Natural killer cell (primary cell): ENCODE data around the gene NFKBIB. TPM values are rescaled to one million over a fixed set of nuclear protein-coding genes. Genes with fewer than 3 reads are reported as not detected.
"Not testable (repeated sequence)": the region's sequence is repeated elsewhere in the genome, so short reads cannot be mapped to it uniquely, and the experiment has no call there.

ENCODE experiments used
- ATAC-seq, 3 donors: fragments of 150-1000 bp in 2 of 3; fragments of 200-7000 bp in 1 of 3; cut with Tn5 transposase; 1 replicate in 1 of 3; 2 replicates in 2 of 3; pipeline ENCODE4 v1.10.0; 2021; ENCODE audit warnings: mild to moderate bottlenecking in 2 of 3, moderate library complexity in 2 of 3
- DNase-seq, 2 donors: peaks; one replicate each; pipeline versions ENCODE4 v3.0.0 to v3.0.0-alpha.2; 2013 to 2021; ENCODE audit warnings: mixed read lengths in 1 of 2
- H3K27ac ChIP-seq: one replicate; pipeline ENCODE4 v1.5.1; 2013; ENCODE audit warnings: mild to moderate bottlenecking, low read length
- H3K27me3 ChIP-seq: one replicate; pipeline ENCODE4 v1.6.1; 2013; ENCODE audit warnings: low read length; ENCODE audit not compliant: control insufficient read depth, insufficient read depth
- H3K36me3 ChIP-seq: one replicate; pipeline ENCODE4 v1.6.1; 2013; ENCODE audit warnings: low read length; ENCODE audit not compliant: control insufficient read depth, insufficient read depth
- H3K4me1 ChIP-seq: one replicate; pipeline ENCODE4 v1.6.1; 2013; ENCODE audit warnings: low read length; ENCODE audit not compliant: control insufficient read depth, insufficient read depth
- H3K4me3 ChIP-seq: one replicate; pipeline ENCODE4 v1.5.1; 2013; ENCODE audit warnings: low read length
- H3K9me3 ChIP-seq: one replicate; pipeline ENCODE4 v1.6.1; 2013; ENCODE audit warnings: low read length; ENCODE audit not compliant: control insufficient read depth, insufficient read depth
- H3K27ac Mint-ChIP-seq, 2 donors: one replicate each; pipeline ENCODE4 v1.8.0; 2022; ENCODE audit warnings: mild to moderate bottlenecking in 2 of 2, mixed read lengths in 2 of 2, moderate library complexity in 1 of 2
- H3K27me3 Mint-ChIP-seq, 2 donors: one replicate each; pipeline ENCODE4 v1.8.0; 2022; ENCODE audit warnings: low read depth in 2 of 2, mixed read lengths in 2 of 2
- H3K36me3 Mint-ChIP-seq: one replicate; pipeline ENCODE4 v1.8.0; 2022; ENCODE audit warnings: mixed read lengths
- H3K4me1 Mint-ChIP-seq, 2 donors: one replicate each; pipeline ENCODE4 v1.8.0; 2022; ENCODE audit warnings: mixed read lengths in 2 of 2
- H3K4me3 Mint-ChIP-seq: one replicate; pipeline ENCODE4 v1.8.0; 2022; ENCODE audit warnings: mild to moderate bottlenecking, moderate library complexity, mixed read lengths
- H3K9me3 Mint-ChIP-seq, 2 donors: one replicate each; pipeline ENCODE4 v1.8.0; 2022; ENCODE audit warnings: mixed read lengths in 2 of 2
- CTCF ChIP-seq: fragments of 200-600 bp; IDR thresholded peaks from one replicate; pipeline ENCODE4 v1.8.0; 2022; ENCODE audit warnings: antibody characterized with exemption
- WGBS: methylation state at CpG from one replicate; pipeline ENCODE4 v1.1.7; 2013; ENCODE audit warnings: missing lambda C conversion rate; ENCODE audit not compliant: insufficient coverage; 5-methylcytosine and 5-hydroxymethylcytosine counted together
- intact Hi-C: fragments of 100-400 bp; cut with micrococcal nuclease; formaldehyde crosslinking; loops from one replicate; pipeline ENCODE4 v1.14.2; 2022
- total RNA-seq, 4 donors: library from RNA; stranded (reverse); fragments of 120-200 nt in 1 of 4; gene quantifications; one replicate each; pipeline versions ENCODE4 v1.2.3 to v1.2.4, GENCODE V29; 2013 to 2022

NFKBIB gene
- total RNA-seq, 3 donors from 2014 or later (not counting 1 experiment from before 2014, with no cell fraction given) = 78.0 to 125 (median 118) TPM

GRCh38 chr19:38851622-38852230, 48.0 kb upstream of the NFKBIB start:
- Histone ChIP-seq H3K4me1 (peaks cover 57% of the 10 kb centered on the region), H3K9me3 (no peaks in the 10 kb centered on the region), H3K27me3 (no peaks in the 10 kb centered on the region), H3K36me3 (peaks cover 12% of the 10 kb centered on the region), H3K27ac (peak overlapping the region; percentile 100), H3K4me3 (peak overlapping the region; percentile 96)
- Mint-ChIP-seq H3K4me3 (peak overlapping the region; percentile 96), H3K9me3 (no peaks in the 10 kb centered on the region), H3K27me3 (no peaks in the 10 kb centered on the region), H3K36me3 (no peaks in the 10 kb centered on the region), H3K4me1 (peaks cover 48 to 63% of the 10 kb centered on the region in 2 donors), H3K27ac (peak overlapping the region; percentile 99 to 100)
- intact Hi-C loops = loop anchor here (2.0 to 5.0 kb wide), 2 partner anchors 174 to 551 kb away; no protein-coding TSS in a partner anchor
- WGBS = 0% methylated on average over 55 of the region's 67 CpGs
- TF ChIP-seq CTCF = no peak
- peak; percentile 88 to 95 for DNase-seq
- peak; percentile 19 to 37 (median 22) for ATAC-seq

GRCh38 chr19:38852231-38853044, 47.3 kb upstream of the NFKBIB start:
- H3K27me3 Mint-ChIP-seq = no peaks in the 10 kb centered on the region
- Histone ChIP-seq H3K36me3 (peaks cover 4% of the 10 kb centered on the region), H3K27me3 (no peaks in the 10 kb centered on the region), H3K4me1 (peaks cover 56% of the 10 kb centered on the region), H3K4me3 (peak overlapping the region; percentile 96), H3K27ac (peak overlapping the region; percentile 100), H3K9me3 (no peaks in the 10 kb centered on the region)
- 2% methylated on average over 42 of the region's 52 CpGs for WGBS
- H3K4me1 Mint-ChIP-seq = peaks cover 48 to 63% of the 10 kb centered on the region in 2 donors
- intact Hi-C loops = loop anchor here (5.0 kb wide), 1 partner anchor 175 kb away; no protein-coding TSS in a partner anchor
- DNase-seq = peak; percentile 78 to 82
- H3K4me3 Mint-ChIP-seq = peak overlapping the region; percentile 89
- no peaks in the 10 kb centered on the region for H3K9me3 Mint-ChIP-seq
- H3K27ac Mint-ChIP-seq = peak overlapping the region; percentile 99 to 100
- no peaks in the 10 kb centered on the region for H3K36me3 Mint-ChIP-seq
- ATAC-seq = peak in 2 of 3 donors; percentile 8 to 14
- no peak for TF ChIP-seq CTCF

GRCh38 chr19:38853214-38853613, 46.6 kb upstream of the NFKBIB start:
- H3K27ac ChIP-seq = peak overlapping the region; percentile 100
- Mint-ChIP-seq H3K36me3 (no peaks in the 10 kb centered on the region), H3K27me3 (no peaks in the 10 kb centered on the region), H3K4me1 (peaks cover 43 to 59% of the 10 kb centered on the region in 2 donors), H3K4me3 (peak overlapping the region; percentile 89), H3K9me3 (no peaks in the 10 kb centered on the region), H3K27ac (peak overlapping the region; percentile 99 to 100)
- no peak overlapping the region for H3K4me3 ChIP-seq
- WGBS = 92% methylated on average over 17 of the region's 17 CpGs
- intact Hi-C loops = loop anchor here (5.0 kb wide), 1 partner anchor 176 kb away; no protein-coding TSS in a partner anchor
- peaks cover 56% of the 10 kb centered on the region for H3K4me1 ChIP-seq
- no peaks in the 10 kb centered on the region for H3K36me3 ChIP-seq
- H3K27me3 ChIP-seq = no peaks in the 10 kb centered on the region
- H3K9me3 ChIP-seq = no peaks in the 10 kb centered on the region
- DNase-seq = no peak
- TF ChIP-seq CTCF = no peak
- no peak for ATAC-seq

GRCh38 chr19:38854961-38855360, 44.8 kb upstream of the NFKBIB start:
- H3K27me3 Mint-ChIP-seq, H3K27ac ChIP-seq, H3K9me3 Mint-ChIP-seq, H3K36me3 Mint-ChIP-seq, H3K27ac Mint-ChIP-seq, H3K36me3 ChIP-seq, H3K4me3 Mint-ChIP-seq, H3K4me3 ChIP-seq, DNase-seq, H3K9me3 ChIP-seq, H3K27me3 ChIP-seq, ATAC-seq: not testable (repeated sequence)
- no CpG with 5 or more reads among the region's 3 CpGs for WGBS
- H3K4me1 Mint-ChIP-seq = peaks cover 33 to 43% of the 10 kb centered on the region in 2 donors
- intact Hi-C loops = loop anchor here (5.0 kb wide), 1 partner anchor 178 kb away; no protein-coding TSS in a partner anchor
- peaks cover 50% of the 10 kb centered on the region for H3K4me1 ChIP-seq

- H3K27ac ChIP-seq, ATAC-seq, H3K9me3 Mint-ChIP-seq, DNase-seq, intact Hi-C loops, H3K4me3 ChIP-seq, H3K27ac Mint-ChIP-seq, H3K36me3 Mint-ChIP-seq, H3K9me3 ChIP-seq, H3K27me3 ChIP-seq, H3K27me3 Mint-ChIP-seq, H3K4me3 Mint-ChIP-seq, H3K36me3 ChIP-seq: not testable (repeated sequence)
- H3K4me1 Mint-ChIP-seq = peaks cover 31 to 35% of the 10 kb centered on the region in 2 donors
- WGBS = 94% methylated on average over 25 of the region's 37 CpGs
- H3K4me1 ChIP-seq = peaks cover 48% of the 10 kb centered on the region
Observed at GRCh38 chr19:38855751-38856150, 44.0 kb upstream of the NFKBIB start.
